HG02571 (cell line): ENCODE data around the gene DPEP2.

Experiments
- ATAC-seq: cut with Tn5 transposase; IDR thresholded peaks from one replicate; pipeline ENCODE4 v1.9.1; 2021; ENCODE audit warnings: mild to moderate bottlenecking, moderate library complexity; ENCODE audit not compliant: unreplicated experiment

Gene DPEP2

DNA sequence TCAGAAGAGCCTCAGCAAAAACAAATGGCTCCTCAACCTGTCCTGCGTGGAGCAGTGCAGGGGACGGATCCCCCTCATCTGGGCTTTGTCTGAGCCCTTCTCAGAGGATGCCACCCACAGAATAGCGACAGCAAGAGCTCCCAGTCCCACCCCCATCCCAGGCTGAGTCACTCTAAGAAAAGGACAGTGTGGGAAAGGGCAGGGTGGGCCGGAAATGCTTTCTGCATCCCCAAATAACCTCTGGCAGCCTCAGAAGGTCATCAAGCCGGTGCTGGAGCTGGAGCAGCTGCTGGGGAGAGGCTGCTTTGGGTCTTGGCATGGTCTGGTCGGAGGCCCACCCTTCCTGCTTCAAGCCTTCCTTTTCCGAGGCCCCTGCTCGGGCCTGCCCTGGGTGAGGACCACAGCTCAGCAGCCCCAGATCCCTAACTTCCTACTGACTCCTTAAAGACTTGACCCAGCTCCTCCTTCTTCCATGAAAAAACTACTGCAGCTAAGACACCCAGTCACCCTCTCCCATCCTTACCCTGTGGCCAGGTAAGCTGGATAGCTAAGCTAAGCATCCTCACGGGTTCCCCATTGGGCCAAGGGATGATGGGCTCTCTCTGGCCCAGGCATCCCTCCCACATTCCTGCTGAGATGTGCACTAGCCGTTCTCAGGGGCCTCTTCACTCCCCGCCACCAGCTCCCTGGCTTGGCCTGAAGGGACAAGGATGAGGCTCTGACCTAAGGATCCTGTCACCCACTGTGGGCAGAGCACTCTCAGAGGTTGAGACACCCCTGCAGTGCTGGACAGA is 39.6 kb downstream of the DPEP2 start:
- ATAC-seq, result no peak

GRCh38 chr16:67957622-67958021 is 41.7 kb downstream of the DPEP2 start:
- ATAC-seq, result no peak

DNA sequence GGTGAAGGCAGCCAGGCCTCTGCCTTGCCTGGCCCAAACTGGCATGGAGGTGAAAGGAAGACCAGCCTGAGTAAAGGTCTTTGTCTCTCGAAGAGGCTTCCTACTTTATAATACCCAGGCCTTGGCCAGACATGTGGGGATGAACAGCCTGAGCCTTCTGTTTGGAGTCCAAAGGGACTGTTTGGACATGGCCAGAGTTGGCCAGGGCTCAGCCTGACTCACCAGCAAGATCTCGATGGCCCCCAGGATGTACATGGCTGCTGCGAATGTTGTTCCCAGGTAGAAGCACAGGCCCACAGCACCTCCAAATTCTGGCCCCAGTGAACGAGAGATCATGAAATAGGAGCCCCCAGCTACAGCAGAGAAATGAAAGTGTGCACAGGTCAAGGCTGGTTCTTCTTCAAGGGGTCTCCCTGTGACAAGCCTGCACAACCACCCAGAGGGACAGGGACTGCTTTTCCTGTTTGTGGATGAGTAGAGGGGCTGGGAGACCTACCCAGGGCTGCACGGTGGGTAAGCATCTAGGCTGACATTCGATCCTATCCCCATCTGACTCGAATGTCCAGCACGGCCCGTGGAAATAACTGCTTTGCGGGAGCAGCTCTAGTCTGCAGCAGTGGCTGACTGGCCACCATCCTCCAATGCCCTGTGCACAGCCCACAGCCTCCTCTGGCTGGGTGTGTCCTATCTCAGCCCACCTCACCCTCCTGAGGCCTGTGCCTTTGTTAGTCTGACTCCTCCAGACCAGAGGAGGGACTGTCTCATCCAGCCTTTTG is 44.7 kb downstream of the DPEP2 start:
- no peak for ATAC-seq

- ATAC-seq, result no peak
Measured at GRCh38 chr16:67953641-67954375, 45.5 kb downstream of the DPEP2 start.

DNA sequence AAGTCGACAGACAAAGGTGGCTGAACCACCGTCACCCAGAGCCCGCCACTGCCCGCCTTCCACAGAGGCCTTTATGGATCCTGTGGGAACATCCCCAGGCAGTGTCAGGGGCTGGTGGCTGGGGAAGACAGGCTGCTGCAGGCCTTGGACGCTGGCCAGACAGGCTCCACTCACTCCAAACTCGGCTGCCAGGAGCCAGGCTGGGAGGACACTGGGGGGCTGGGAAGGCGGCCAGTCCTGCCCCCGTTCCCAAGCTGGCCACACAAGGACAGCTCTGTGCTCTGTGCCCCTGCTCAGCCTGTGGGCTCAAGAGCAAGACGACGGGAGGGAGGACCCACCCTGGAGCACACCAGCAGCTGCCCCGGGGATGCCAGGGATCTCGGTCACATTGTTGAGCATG is 47.8 kb downstream of the DPEP2 start:
- ATAC-seq, result no peak

- ATAC-seq, result no peak
Measured at GRCh38 chr16:67950335-67950843, 48.9 kb downstream of the DPEP2 start.

GRCh38 chr16:67949645-67950044 is 49.6 kb downstream of the DPEP2 start:
- no peak for ATAC-seq

DNA sequence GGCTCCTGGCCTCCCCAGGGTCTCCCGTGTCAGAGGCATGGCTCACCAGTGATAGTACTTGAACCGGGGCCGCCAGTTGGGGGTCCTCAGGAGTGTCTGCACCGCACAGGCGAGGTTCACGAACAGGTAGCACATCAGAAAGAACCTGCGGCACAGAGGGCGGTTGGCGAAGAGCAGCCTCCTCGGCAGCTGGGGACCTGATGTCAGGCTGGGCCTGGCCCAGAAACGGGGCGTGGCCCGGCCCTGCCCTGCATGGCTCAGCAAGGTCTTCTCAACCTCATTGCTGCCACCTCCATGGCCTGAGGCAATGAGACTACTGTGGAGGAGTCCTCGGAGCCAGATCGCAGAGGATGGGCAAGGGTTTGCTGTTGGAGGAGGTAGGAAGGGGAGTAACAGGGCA is 51.3 kb downstream of the DPEP2 start:
- ATAC-seq, result no peak

DNA sequence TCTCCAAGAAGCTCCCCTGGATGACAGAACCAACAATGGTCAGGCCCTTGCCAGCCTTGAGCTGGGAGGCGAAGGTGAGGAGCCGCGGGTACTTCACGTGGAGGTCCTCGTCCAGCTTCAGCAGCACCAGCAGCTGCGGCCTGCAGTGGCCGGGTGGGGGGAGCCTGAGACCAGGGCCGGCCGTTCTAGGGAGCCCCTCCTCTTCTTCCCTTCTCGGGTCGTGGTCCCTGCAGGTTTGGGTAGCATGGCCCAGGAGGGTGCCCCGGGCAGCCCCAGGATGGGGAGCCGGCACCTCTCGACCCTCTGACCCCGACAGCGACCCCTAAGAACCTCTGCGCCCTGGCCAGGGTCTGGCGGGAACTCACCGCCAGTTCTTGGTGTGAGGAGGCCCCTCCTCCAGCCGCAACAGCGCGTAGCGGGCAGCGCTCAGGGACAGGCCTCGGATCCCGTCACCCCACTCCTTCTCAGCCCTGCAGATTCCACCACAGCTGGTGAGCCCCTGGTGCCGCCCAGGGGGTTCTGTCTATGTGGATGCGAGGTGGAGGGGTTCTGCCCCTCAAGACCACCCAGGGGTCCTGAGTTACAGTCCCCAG is 52.2 kb downstream of the DPEP2 start:
- no peak for ATAC-seq

DNA sequence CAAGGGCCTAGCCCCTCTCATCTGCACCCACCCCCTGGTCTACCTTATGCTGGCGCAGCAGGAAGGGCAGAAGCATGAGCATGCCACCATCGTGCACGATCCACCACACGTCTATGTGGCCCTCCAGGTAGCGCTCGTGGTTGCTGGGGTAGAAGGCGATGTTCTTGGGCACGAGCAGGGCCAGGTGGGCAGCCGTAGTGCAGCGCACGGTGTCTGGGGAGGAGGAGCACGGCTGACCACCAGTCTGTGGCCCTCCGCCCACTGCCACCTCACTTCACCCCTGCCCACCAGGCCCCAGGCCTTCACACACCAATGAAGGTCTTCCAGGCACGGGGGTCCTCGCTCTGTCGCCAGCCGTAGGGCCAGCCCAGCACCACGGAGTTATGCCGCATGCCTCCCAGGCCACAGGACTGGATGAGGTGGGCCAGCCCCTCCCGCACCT is 53.1 kb downstream of the DPEP2 start:
- ATAC-seq, result no peak

GRCh38 chr16:67945392-67945933 is 53.8 kb downstream of the DPEP2 start:
- no peak for ATAC-seq

- no peak for ATAC-seq
Measured at GRCh38 chr16:67944690-67945391, 54.4 kb downstream of the DPEP2 start.

DNA sequence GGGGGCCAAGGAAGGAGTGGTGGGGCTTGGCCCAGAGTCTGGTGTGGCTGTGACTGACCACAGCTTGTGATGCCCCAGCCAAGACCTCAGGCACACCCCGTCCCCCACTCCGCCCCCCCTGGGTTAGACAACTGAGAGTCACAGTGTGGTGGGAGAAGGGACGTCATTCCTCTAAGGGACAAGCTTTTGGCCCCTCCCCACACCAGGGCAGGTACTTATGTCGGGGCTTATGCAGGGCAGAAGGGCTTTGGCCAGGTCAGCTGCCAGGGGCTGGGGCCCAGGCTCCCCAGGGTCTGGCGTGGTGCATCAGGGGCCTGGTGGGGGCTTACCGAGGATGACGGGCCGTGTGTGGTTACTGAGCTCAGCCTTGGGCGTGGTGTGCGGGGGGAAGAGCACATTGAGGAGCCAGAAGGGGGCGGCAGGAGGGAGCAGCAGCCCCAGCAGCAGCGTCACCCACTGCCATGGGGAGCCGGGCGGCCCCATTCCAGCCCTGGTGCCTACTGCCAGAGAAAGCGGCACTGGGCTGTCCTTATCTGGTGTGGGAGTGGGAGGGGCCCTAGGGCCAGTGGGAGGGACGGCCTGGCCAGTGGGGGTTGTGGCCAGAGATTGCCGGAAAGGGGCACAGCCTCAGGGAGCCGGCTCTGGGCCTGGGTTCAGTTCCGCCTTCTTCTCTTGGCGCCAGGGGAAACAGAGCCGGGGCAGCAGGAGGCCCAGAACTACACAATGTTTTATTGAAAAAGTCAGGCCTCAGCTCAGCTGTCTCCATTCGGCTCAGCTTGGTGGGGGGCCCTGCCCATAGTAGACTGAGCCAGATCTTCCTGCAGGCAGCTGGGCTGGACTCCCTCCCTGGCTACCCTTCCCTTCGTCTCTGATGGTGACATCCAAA is 55.4 kb downstream of the DPEP2 start, which contains the start of gene LCAT:
LCAT (minus strand) TSS at position 502 of the 886 bp plus-strand sequence; CDS start at position 483, 19 bp downstream.
- no peak for ATAC-seq

DNA sequence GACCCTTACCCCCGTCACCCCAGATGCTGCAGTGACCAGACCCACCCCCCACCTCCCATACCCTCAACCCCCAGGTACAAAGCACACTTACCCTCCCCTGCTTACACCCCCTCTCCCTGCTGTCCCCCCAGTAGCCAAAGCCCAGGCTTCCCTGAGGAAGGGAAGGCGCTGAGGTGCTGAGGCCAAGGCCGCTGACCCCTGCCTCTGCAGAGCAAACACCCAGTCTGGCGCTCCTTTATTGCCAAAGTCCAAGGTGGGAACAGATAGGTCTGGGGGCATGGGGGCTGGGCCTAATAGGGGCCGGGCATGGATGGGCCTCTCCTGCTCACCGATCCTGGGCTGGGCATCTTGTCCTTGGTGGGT is 56.0 kb downstream of the DPEP2 start:
- no peak for ATAC-seq

- no peak for ATAC-seq
Measured at GRCh38 chr16:67942510-67943255, 56.6 kb downstream of the DPEP2 start.

GRCh38 chr16:67942200-67942509 is 57.1 kb downstream of the DPEP2 start:
- no peak for ATAC-seq

- no peak for ATAC-seq
Measured at GRCh38 chr16:67941469-67942199, 57.6 kb downstream of the DPEP2 start.
